ENCODE data around the gene CDCA5.

CDCA5 gene, protein sequence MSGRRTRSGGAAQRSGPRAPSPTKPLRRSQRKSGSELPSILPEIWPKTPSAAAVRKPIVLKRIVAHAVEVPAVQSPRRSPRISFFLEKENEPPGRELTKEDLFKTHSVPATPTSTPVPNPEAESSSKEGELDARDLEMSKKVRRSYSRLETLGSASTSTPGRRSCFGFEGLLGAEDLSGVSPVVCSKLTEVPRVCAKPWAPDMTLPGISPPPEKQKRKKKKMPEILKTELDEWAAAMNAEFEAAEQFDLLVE

DNA sequence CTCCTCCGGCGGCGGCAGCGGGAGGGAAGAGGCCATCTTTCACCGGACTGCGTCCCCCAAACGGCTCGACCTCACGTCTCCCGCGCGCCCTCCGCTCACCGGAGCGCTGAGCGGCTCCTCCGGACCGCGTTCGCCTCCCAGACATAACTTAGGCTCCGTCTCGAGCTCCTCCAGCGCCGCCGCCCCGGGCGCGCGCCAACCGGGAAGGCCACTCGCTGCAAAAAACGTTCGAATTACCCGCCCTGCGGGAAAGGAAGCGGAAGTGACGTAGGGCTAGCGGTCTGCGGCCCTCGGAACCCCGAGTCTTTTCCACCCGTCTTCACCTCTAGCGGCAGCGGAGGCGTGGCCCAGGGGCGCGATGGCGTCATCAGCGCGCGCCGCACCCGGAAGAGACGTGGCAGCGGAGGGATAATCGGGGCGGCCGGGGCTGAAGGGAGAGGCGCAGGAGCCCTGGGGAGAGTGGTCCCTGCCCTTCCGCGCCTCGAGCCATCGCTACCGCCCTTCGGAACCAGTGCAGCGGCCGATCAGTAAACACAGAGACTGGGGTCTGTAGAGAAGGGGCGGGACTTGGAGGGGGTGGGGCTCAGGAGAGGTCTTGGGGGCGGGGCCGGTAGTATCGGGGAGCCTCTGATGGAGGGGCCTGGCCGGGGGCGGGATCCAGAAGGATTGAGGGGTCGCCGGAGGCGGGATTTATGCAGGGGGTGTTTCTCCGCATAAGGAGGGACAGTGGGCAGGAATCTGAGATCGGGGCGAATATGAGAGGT is at the start of gene CDCA5, which contains the start of gene ZFPL1:
Gene CDCA5 (minus strand): TSS at position 207 of the 764 bp plus-strand sequence. CDS start 62 bp downstream, at position 145.
Gene ZFPL1 (plus strand): TSS at position 389 of the 764 bp plus-strand sequence. CDS start 477 bp downstream, outside the sequence.
- peak; percentile 93 for DNase-seq (ENCODE audit: low read depth)

- no peak for DNase-seq (ENCODE audit: low read depth)
Observed at GRCh38 chr11:65132988-65133700, 49.3 kb upstream of the CDCA5 start.

- DNase-seq (ENCODE audit: low read depth) = no peak
Observed at GRCh38 chr11:65132238-65132987, 48.6 kb upstream of the CDCA5 start.

GRCh38 chr11:65131895-65132237 is 48.0 kb upstream of the CDCA5 start:
- no peak for DNase-seq (ENCODE audit: low read depth)

DNA sequence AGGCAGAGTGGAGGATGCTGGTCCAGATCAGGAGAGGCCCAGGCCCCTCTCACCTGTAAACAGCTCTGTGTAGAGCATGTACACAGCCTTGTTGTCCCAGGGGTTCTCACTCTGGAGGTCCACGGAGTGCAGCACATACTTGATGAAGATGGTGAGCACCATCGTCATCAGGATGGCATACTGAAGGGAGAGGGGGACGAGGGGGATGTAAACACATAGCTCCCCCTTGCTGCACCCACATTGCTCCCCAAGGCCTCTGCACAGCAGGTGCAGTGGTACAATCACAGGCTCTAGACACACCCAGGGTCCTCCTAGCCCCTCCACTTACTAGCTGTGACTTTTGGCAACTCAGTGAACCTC is 47.6 kb upstream of the CDCA5 start:
- DNase-seq (ENCODE audit: low read depth) = no peak

- DNase-seq (ENCODE audit: low read depth) = no peak
Observed at GRCh38 chr11:65130631-65131416, 47.0 kb upstream of the CDCA5 start.

DNA sequence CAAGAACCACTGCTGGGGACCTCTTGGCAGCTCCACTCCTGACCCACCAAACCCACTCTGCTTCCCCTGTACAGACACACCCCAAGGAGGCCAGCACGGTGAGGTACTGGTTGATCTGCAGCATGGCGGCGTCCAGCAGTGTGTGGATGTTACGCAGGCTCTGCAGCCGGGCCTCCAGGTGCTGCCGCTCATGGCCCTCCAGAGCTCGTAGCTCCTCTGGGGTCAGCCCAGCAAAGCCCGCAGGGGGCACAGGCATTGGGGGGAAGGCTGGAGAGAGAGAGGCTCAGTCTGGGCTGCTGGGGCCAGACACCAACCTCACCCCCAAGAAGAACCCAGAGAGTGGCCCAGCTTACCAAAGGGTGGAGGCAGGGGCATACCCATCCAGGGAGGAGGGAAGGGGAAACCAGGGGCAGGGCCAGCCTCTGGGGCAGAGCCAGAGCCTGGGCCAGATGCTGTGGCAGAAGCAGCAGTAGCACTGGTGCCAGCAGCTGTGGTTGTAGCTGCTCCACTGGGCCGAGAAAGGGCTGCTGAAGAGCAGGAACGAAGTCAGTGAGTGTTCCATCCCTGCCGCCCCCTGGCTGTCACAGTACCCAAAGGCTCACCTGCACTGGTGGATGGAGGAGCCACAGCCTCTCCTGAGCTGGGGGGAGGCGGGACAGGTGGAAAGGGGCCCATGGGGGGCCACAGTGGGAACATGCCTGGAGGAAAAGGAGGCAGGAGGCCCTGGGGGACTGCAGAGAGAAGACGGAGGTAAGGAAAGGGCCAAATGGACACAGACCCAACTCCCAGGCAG is 46.0 kb upstream of the CDCA5 start:
- no peak for DNase-seq (ENCODE audit: low read depth)

GRCh38 chr11:65128182-65129145 is 44.6 kb upstream of the CDCA5 start:
- no peak for DNase-seq (ENCODE audit: low read depth)

GRCh38 chr11:65127473-65128181 is 43.8 kb upstream of the CDCA5 start:
- no peak for DNase-seq (ENCODE audit: low read depth)

GRCh38 chr11:65126624-65127274 is 42.9 kb upstream of the CDCA5 start:
- no peak for DNase-seq (ENCODE audit: low read depth)

DNA sequence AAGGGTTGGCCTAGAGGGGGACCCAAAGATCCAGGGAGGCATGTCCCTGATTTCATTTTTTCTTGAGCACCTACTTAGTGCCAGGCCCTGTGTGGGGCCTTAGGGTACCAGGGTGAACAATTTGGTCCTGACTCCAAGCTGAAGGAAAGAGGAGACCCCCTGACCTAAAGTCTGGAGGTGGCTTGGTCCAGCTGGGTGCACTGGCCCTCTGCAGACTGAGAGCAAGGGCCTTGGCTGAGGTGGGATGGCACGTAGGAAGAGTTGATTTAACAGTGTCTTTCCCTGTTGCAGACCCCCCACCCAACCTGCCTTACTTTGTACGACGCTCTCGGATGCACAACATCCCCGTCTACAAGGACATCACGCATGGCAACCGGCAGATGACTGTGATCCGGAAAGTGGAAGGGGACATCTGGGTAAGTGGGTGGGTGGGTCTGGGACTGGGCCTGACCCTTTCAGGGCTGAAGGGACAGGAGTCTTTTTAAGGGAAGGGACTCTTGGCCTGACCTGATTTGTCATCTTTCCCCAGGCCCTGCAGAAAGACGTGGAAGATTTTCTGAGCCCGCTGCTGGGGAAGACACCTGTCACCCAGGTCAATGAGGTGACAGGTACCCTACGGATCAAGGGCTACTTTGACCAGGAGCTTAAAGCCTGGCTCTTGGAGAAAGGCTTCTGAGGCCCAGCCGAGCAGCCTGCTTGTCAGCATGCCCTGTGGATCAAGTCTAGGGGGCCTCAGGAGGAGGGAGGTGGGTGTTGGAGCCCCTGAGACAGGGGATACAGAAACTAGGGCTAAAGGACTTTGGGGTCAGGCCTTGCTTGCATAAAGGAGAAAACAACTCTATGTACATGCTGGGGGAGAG is 41.6 kb upstream of the CDCA5 start:
- no peak for DNase-seq (ENCODE audit: low read depth)

DNA sequence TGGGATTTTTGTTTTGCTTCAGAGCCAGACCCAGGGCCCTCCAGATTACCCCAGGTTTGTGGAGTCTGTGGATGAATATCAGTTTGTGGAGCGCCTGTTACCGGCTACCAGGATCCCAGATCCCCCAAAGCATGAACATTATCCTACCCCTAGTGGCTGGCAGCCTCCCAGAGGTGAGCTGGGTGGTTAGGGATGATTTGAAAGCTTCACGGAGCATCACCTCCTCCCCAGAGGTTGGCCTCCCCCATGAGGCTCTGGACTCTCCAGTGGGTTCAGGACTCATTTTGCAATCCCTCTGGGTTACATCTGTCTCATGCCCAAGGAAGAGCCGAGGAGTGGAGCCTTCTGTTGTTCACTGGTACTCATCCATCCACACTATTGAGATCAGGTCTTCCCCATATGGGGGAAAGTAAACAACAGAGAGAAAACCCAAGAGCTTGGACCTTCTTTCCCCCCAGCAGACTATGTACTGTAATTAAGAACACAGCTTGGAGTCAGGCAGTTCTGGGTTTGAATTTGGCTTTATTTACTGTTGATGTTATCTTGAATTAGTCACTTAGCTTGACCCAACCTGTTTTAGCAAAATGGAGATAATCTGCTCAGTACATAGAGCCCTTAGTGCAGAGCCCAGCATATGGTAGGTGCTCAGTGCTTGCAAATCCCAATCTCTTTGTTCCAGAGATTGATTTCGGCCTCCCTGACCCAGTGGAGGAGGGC is 40.8 kb upstream of the CDCA5 start:
- no peak for DNase-seq (ENCODE audit: low read depth)

- DNase-seq (ENCODE audit: low read depth) = peak; percentile 97
Observed at GRCh38 chr11:65121865-65122696, 38.2 kb upstream of the CDCA5 start, which contains the start of the genes FAU and MRPL49. Gene FAU (minus strand): TSS chr11:65122134. CDS start chr11:65121813, 321 bp downstream. Gene MRPL49 (plus strand): TSS chr11:65122321. CDS start chr11:65122347, 26 bp downstream.

DNA sequence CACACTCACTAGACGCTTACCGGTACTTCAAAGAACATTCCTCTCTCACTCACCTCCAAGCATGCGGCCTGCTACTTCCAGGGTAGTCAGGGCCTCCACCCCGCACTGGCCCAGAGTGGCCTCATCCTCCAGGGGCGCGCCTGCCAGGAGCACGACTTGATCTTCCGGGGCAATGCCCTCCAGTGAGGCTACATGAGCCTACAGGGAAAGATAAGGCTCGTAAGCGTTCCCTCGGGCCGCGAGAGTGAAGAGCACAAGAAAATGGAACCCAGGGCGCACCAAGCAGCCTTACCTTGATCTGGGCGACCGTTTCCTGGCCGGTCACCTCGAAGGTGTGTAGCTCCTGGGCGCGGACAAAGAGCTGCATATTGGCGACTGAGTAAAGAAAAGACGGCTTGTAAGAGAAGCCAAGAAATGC is 37.6 kb upstream of the CDCA5 start:
- no peak for DNase-seq (ENCODE audit: low read depth)

GRCh38 chr11:65120831-65121230 is 37.0 kb upstream of the CDCA5 start:
- DNase-seq (ENCODE audit: low read depth) = no peak

- DNase-seq (ENCODE audit: low read depth) = no peak
Observed at GRCh38 chr11:65119670-65119995, 35.8 kb upstream of the CDCA5 start.
